Measurements from ENCODE around the gene MBD5. TPM values are rescaled to one million over a fixed set of nuclear protein-coding genes. Genes with fewer than 3 reads are reported as not detected.

The MBD5 gene
- polyA plus RNA-seq, 1 donor (not counting 4 experiments of a cell fraction or from before 2014, with no cell fraction given) = 20.1 TPM

GRCh38 chr2:148238561-148238960 is 217.7 kb downstream of the MBD5 start:
- Histone ChIP-seq H3K4me3 (ENCODE audit: control insufficient read depth in 2 of 3, extremely low read depth in 1 of 3, insufficient read depth in 2 of 3, low read depth in 1 of 3, low read length in 3 of 3) (no peak overlapping the region), H3K9ac (ENCODE audit: control insufficient read depth, extremely low read depth, insufficient read depth, low read length) (no peak overlapping the region), H4K20me1 (ENCODE audit: control insufficient read depth, extremely low read depth, insufficient read depth, low read length) (no peaks in the 10 kb centered on the region), H3K4me1 (ENCODE audit: control insufficient read depth, extremely low read depth, insufficient read depth, low read length) (no peaks in the 10 kb centered on the region), H3K4me2 (ENCODE audit: control insufficient read depth, extremely low read depth, insufficient read depth, low read depth, low read length) (no peak overlapping the region), H2AFZ (ENCODE audit: control insufficient read depth, low read length) (no peak overlapping the region), H3K36me3 (ENCODE audit: control insufficient read depth in 2 of 2, extremely low read depth in 1 of 2, insufficient read depth in 2 of 2, low read length in 2 of 2) (peaks cover 0 to 2% of the 10 kb centered on the region in 2 experiments), H3K9me1 (ENCODE audit: control insufficient read depth, extremely low read depth, insufficient read depth, low read length) (no peaks in the 10 kb centered on the region), H3K79me2 (ENCODE audit: control insufficient read depth, insufficient read depth, low read length) (no peaks in the 10 kb centered on the region), H3K9me3 (ENCODE audit: control insufficient read depth, low read depth, low read length) (no peaks in the 10 kb centered on the region), H3K27me3 (ENCODE audit: control insufficient read depth, extremely low read depth, insufficient read depth, low read length) (no peaks in the 10 kb centered on the region), H3K27ac (ENCODE audit: control insufficient read depth, insufficient read depth, low read length) (no peak overlapping the region)
- FAIRE-seq (no peak), DNase-seq (ENCODE audit: low read depth, low spot score) (no peak)
- dilution Hi-C loops (cut with MboI; ENCODE audit: extremely low pct_ligation_motif_present, low sequenced_read_pairs) = no loop called here
- no peak for TF ChIP-seq CTCF (optimal IDR thresholded peaks at IDR 0.05 in 1 of 3, IDR thresholded peaks at IDR 0.05 in 1 of 3, conservative IDR thresholded peaks at IDR 0.05 in 1 of 3; ENCODE audit: extremely low read depth in 1 of 3, insufficient read depth in 2 of 3, low read length in 3 of 3)
- no peak for TF ChIP-seq EZH2 (IDR thresholded peaks at IDR 0.05; ENCODE audit: low read length)

GRCh38 chr2:148240838-148241237 is 219.9 kb downstream of the MBD5 start:
- no peaks in the 10 kb centered on the region for H3K27me3 ChIP-seq (ENCODE audit: control insufficient read depth, extremely low read depth, insufficient read depth, low read length)
- H3K27ac ChIP-seq (ENCODE audit: control insufficient read depth, insufficient read depth, low read length) = no peak overlapping the region
- H3K79me2 ChIP-seq (ENCODE audit: control insufficient read depth, insufficient read depth, low read length) = no peaks in the 10 kb centered on the region
- no peak for FAIRE-seq
- no peaks in the 10 kb centered on the region for H3K4me1 ChIP-seq (ENCODE audit: control insufficient read depth, extremely low read depth, insufficient read depth, low read length)
- peaks cover 0 to 2% of the 10 kb centered on the region in 2 experiments for H3K36me3 ChIP-seq (ENCODE audit: control insufficient read depth in 2 of 2, extremely low read depth in 1 of 2, insufficient read depth in 2 of 2, low read length in 2 of 2)
- no peaks in the 10 kb centered on the region for H3K9me1 ChIP-seq (ENCODE audit: control insufficient read depth, extremely low read depth, insufficient read depth, low read length)
- dilution Hi-C loops (cut with MboI; ENCODE audit: extremely low pct_ligation_motif_present, low sequenced_read_pairs) = no loop called here
- no peak overlapping the region for H3K4me2 ChIP-seq (ENCODE audit: control insufficient read depth, extremely low read depth, insufficient read depth, low read depth, low read length)
- H3K9me3 ChIP-seq (ENCODE audit: control insufficient read depth, low read depth, low read length) = no peaks in the 10 kb centered on the region
- H3K4me3 ChIP-seq (ENCODE audit: control insufficient read depth in 2 of 3, extremely low read depth in 1 of 3, insufficient read depth in 2 of 3, low read depth in 1 of 3, low read length in 3 of 3) = no peak overlapping the region
- TF ChIP-seq CTCF (optimal IDR thresholded peaks at IDR 0.05 in 1 of 3, IDR thresholded peaks at IDR 0.05 in 1 of 3, conservative IDR thresholded peaks at IDR 0.05 in 1 of 3; ENCODE audit: extremely low read depth in 1 of 3, insufficient read depth in 2 of 3, low read length in 3 of 3) (no peak), EZH2 (IDR thresholded peaks at IDR 0.05; ENCODE audit: low read length) (no peak)
- H4K20me1 ChIP-seq (ENCODE audit: control insufficient read depth, extremely low read depth, insufficient read depth, low read length) = no peaks in the 10 kb centered on the region
- H3K9ac ChIP-seq (ENCODE audit: control insufficient read depth, extremely low read depth, insufficient read depth, low read length) = no peak overlapping the region
- no peak for DNase-seq (ENCODE audit: low read depth, low spot score)
- no peak overlapping the region for H2AFZ ChIP-seq (ENCODE audit: control insufficient read depth, low read length)
